ENCODE measurements around the gene AP1B1. TPM values are rescaled to one million over a fixed set of nuclear protein-coding genes. Genes with fewer than 3 reads are reported as not detected.

AP1B1 gene
- total RNA-seq, 1 donor: 37.3 TPM

GRCh38 chr22:29277927-29278326 lies 110.4 kb downstream of the AP1B1 start:
- no peak overlapping the region for H3K4me3 ChIP-seq (ENCODE audit: insufficient read depth, low read length)
- no peak overlapping the region for H2AFZ ChIP-seq (ENCODE audit: low read length)
- H3K4me1 ChIP-seq (ENCODE audit: insufficient read depth, low read length): no peaks in the 10 kb centered on the region
- H3K27me3 ChIP-seq (ENCODE audit: insufficient read depth, low read length): no peaks in the 10 kb centered on the region
- peaks cover 91% of the 10 kb centered on the region for H3K79me2 ChIP-seq (ENCODE audit: insufficient read depth, low read length)
- H3K27ac ChIP-seq (ENCODE audit: low read depth, low read length): no peak overlapping the region
- no peaks in the 10 kb centered on the region for H3K9me3 ChIP-seq (ENCODE audit: low read depth, low read length)
- TF ChIP-seq CTCF (IDR thresholded peaks at IDR 0.05; ENCODE audit: extremely low read depth, low read depth, low read length): no peak
- H3K36me3 ChIP-seq (ENCODE audit: insufficient read depth, low read length): peaks cover 87% of the 10 kb centered on the region
- no peak for DNase-seq (ENCODE audit: insufficient read length, low spot score, missing footprints)
- H4K20me1 ChIP-seq (ENCODE audit: insufficient read depth, low read length): peaks cover 79% of the 10 kb centered on the region
- H3K4me2 ChIP-seq (ENCODE audit: insufficient read depth, low read length): no peak overlapping the region

Small RNAs within 50 kb of the gene (small RNA-seq; reads per million reads assigned to genes)
- not detected for gene AC000041.1
- gene MIR3653: not detected

Other genes with a start within 250 kb of the AP1B1 start
- gene EMID1, start 182.7 kb downstream of the AP1B1 start, total RNA-seq: under 0.01 and 0.29 TPM in 2 replicates
- gene RHBDD3, start 120.6 kb downstream of the AP1B1 start, total RNA-seq: 25.0 and 32.7 TPM in 2 replicates
- gene EWSR1, start 120.3 kb downstream of the AP1B1 start, total RNA-seq: 139 and 148 TPM in 2 replicates
- gene GAS2L1, start 81.9 kb downstream of the AP1B1 start, total RNA-seq: 11.6 and 13.0 TPM in 2 replicates
- gene RASL10A, start 72.9 kb downstream of the AP1B1 start, total RNA-seq: not detected in 2 replicates
- gene RFPL1, start 50.0 kb upstream of the AP1B1 start, total RNA-seq: not detected in 2 replicates
- gene NEFH, start 91.6 kb upstream of the AP1B1 start, total RNA-seq: under 0.01 and 0.36 TPM in 2 replicates
- 63.7 and 64.8 TPM in 2 replicates for gene THOC5, start 165.2 kb upstream of the AP1B1 start, total RNA-seq
- 47.0 and 52.5 TPM in 2 replicates for gene NIPSNAP1, start 192.5 kb upstream of the AP1B1 start, total RNA-seq
- 72.7 and 84.0 TPM in 2 replicates for gene NF2, start 215.1 kb upstream of the AP1B1 start, total RNA-seq

All from osteoblast (primary cell).